Measurements from ENCODE around the gene GDF10.

The GDF10 gene

GRCh38 chr10:47276576-47277351 lies 23.2 kb upstream of the GDF10 start:
- no peak for TF ChIP-seq ZNF8 (CRISPR knock-in tag; IDR thresholded peaks at IDR 0.05)
- no peak for TF ChIP-seq OSR1 (CRISPR knock-in tag; IDR thresholded peaks at IDR 0.05)
- TF ChIP-seq PATZ1 (CRISPR knock-in tag; IDR thresholded peaks at IDR 0.05; ENCODE audit: borderline replicate concordance), result no peak
- TF ChIP-seq ZNF70 (CRISPR knock-in tag; IDR thresholded peaks at IDR 0.05), result no peak
- TF ChIP-seq PPARA (CRISPR knock-in tag; IDR thresholded peaks at IDR 0.05; ENCODE audit: borderline replicate concordance), result no peak
- TF ChIP-seq ZNF565 (CRISPR knock-in tag; conservative IDR thresholded peaks at IDR 0.05; ENCODE audit: low read depth), result no peak
- TF ChIP-seq ZFP30 (CRISPR knock-in tag; IDR thresholded peaks at IDR 0.05), result no peak
- TF ChIP-seq RARB (CRISPR knock-in tag; IDR thresholded peaks at IDR 0.05), result no peak
- no peak for ATAC-seq

DNA sequence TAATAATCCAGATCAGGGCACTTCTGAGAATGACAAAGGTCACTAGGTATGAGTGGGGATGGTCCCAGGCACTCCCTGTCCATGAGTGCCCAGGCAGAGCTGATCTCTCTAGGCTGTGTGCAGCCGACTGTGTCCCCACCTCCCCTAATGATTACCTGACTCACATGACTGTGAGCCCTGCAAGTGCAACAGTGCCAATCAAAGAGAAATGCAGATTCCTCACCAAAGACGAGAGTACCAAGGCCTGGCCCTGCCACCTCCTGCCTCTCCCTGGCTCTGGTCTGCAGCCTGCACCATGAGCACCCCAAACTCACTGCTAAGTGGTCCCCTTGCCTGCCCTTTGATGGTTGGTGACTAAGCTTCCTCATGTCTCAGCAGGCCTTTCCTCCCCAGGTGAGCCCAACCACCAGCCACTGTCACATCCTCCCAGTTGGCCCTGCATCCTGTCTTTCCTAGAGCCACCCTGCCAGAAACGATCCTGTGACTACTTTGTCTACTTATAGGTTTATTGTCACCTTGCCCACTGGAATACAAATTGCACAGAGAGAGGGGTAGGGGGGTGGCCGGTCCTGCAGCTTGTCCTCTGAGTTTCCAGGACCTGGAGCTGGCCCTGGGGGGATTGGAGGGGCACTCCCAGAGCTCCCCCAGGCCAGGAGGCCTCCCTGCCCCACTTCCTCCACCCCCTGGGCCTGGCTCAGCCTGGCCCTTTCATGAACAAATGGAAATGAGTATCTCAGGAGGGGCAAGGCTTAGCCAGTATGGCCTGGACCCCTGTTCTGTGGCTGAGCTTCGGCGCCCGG lies 22.4 kb upstream of the GDF10 start:
- TF ChIP-seq ARNTL (CRISPR knock-in tag; IDR thresholded peaks at IDR 0.05; ENCODE audit: borderline replicate concordance, low read depth), result no peak
- TF ChIP-seq ZFP30 (CRISPR knock-in tag; IDR thresholded peaks at IDR 0.05), result no peak
- TF ChIP-seq ZFP3 (CRISPR knock-in tag; IDR thresholded peaks at IDR 0.05), result no peak
- TF ChIP-seq ZNF8 (CRISPR knock-in tag; IDR thresholded peaks at IDR 0.05), result no peak
- TF ChIP-seq BACH2 (CRISPR knock-in tag; IDR thresholded peaks at IDR 0.05; ENCODE audit: borderline replicate concordance), result no peak
- no peak for TF ChIP-seq ESRRG (CRISPR knock-in tag; IDR thresholded peaks at IDR 0.05)
- no peak for TF ChIP-seq RARB (CRISPR knock-in tag; IDR thresholded peaks at IDR 0.05)
- TF ChIP-seq, protein P1, sequence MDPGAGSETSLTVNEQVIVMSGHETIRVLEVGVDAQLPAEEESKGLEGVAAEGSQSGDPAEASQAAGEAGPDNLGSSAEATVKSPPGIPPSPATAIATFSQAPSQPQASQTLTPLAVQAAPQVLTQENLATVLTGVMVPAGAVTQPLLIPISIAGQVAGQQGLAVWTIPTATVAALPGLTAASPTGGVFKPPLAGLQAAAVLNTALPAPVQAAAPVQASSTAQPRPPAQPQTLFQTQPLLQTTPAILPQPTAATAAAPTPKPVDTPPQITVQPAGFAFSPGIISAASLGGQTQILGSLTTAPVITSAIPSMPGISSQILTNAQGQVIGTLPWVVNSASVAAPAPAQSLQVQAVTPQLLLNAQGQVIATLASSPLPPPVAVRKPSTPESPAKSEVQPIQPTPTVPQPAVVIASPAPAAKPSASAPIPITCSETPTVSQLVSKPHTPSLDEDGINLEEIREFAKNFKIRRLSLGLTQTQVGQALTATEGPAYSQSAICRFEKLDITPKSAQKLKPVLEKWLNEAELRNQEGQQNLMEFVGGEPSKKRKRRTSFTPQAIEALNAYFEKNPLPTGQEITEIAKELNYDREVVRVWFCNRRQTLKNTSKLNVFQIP (CRISPR knock-in tag; IDR thresholded peaks at IDR 0.05; ENCODE audit: borderline replicate concordance, low read depth), result no peak
- no peak for TF ChIP-seq PATZ1 (CRISPR knock-in tag; IDR thresholded peaks at IDR 0.05; ENCODE audit: borderline replicate concordance)
- no peak for TF ChIP-seq ISL1 (CRISPR knock-in tag; IDR thresholded peaks at IDR 0.05)
- no peak for TF ChIP-seq GLIS3 (CRISPR knock-in tag; IDR thresholded peaks at IDR 0.05)
- TF ChIP-seq SNAI2 (CRISPR knock-in tag; IDR thresholded peaks at IDR 0.05), result no peak
- TF ChIP-seq CSDC2 (CRISPR knock-in tag; IDR thresholded peaks at IDR 0.05), result no peak
- TF ChIP-seq TCF4 (CRISPR knock-in tag; IDR thresholded peaks at IDR 0.05; ENCODE audit: borderline replicate concordance), result no peak
- no peak for TF ChIP-seq ZNF565 (CRISPR knock-in tag; conservative IDR thresholded peaks at IDR 0.05; ENCODE audit: low read depth)
- no peak for TF ChIP-seq ZNF70 (CRISPR knock-in tag; IDR thresholded peaks at IDR 0.05)
- TF ChIP-seq, protein P2, sequence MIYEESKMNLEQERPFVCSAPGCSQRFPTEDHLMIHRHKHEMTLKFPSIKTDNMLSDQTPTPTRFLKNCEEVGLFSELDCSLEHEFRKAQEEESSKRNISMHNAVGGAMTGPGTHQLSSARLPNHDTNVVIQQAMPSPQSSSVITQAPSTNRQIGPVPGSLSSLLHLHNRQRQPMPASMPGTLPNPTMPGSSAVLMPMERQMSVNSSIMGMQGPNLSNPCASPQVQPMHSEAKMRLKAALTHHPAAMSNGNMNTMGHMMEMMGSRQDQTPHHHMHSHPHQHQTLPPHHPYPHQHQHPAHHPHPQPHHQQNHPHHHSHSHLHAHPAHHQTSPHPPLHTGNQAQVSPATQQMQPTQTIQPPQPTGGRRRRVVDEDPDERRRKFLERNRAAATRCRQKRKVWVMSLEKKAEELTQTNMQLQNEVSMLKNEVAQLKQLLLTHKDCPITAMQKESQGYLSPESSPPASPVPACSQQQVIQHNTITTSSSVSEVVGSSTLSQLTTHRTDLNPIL (CRISPR knock-in tag; IDR thresholded peaks at IDR 0.05; ENCODE audit: low read depth), result no peak
- TF ChIP-seq OSR1 (CRISPR knock-in tag; IDR thresholded peaks at IDR 0.05), result no peak
- no peak for TF ChIP-seq TOX (CRISPR knock-in tag; IDR thresholded peaks at IDR 0.05; ENCODE audit: borderline replicate concordance)
- no peak for TF ChIP-seq PPARA (CRISPR knock-in tag; IDR thresholded peaks at IDR 0.05; ENCODE audit: borderline replicate concordance)
- ATAC-seq, result no peak

DNA sequence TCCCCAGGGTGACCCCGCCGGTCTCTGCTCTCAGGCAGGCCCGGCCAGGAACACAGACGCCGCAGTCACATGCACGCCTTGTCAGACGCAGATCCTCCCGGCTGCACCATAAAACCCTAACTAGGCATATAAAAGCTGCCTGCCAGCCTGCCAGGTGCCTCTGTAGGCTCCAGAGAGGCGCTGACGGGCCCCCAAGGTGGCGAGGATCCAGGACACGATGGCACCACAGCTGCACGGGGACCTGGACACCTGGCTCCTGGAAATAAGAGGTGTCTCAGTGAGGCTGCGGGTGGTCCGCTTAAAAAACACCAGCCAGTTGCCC lies 21.9 kb upstream of the GDF10 start:
- no peak for ATAC-seq
- TF ChIP-seq ARNTL (CRISPR knock-in tag; IDR thresholded peaks at IDR 0.05; ENCODE audit: borderline replicate concordance, low read depth) (no peak), ESRRG (CRISPR knock-in tag; IDR thresholded peaks at IDR 0.05) (no peak), SNAI2 (CRISPR knock-in tag; IDR thresholded peaks at IDR 0.05) (no peak), PATZ1 (CRISPR knock-in tag; IDR thresholded peaks at IDR 0.05; ENCODE audit: borderline replicate concordance) (no peak), ZFP30 (CRISPR knock-in tag; IDR thresholded peaks at IDR 0.05) (no peak), ISL1 (CRISPR knock-in tag; IDR thresholded peaks at IDR 0.05) (no peak), TCF4 (CRISPR knock-in tag; IDR thresholded peaks at IDR 0.05; ENCODE audit: borderline replicate concordance) (no peak), OSR1 (CRISPR knock-in tag; IDR thresholded peaks at IDR 0.05) (no peak), CSDC2 (CRISPR knock-in tag; IDR thresholded peaks at IDR 0.05) (no peak), TOX (CRISPR knock-in tag; IDR thresholded peaks at IDR 0.05; ENCODE audit: borderline replicate concordance) (no peak), ZC3H10 (CRISPR knock-in tag; IDR thresholded peaks at IDR 0.05) (no peak)
- TF ChIP-seq, protein P2 (CRISPR knock-in tag; IDR thresholded peaks at IDR 0.05; ENCODE audit: low read depth), result no peak
